ENCODE results near the gene UQCRHL.

Gene UQCRHL

GRCh38 chr1:15758953-15759661 is 48.3 kb downstream of the UQCRHL start:
- no peak for DNase-seq

- DNase-seq: no peak
Measured at GRCh38 chr1:15758343-15758931, 49.0 kb downstream of the UQCRHL start, which contains the start of gene FBLIM1. Gene FBLIM1, plus strand, starts transcription at chr1:15758795. Its CDS starts 6,189 bp downstream, at chr1:15764984.

- DNase-seq: no peak
Measured at GRCh38 chr1:15757575-15758342, 49.7 kb downstream of the UQCRHL start.
